H1 (cell line): ENCODE data around the gene MAP3K1. TPM values are rescaled to one million over a fixed set of nuclear protein-coding genes. Genes with fewer than 3 reads are reported as not detected.

Experiments used
- CTCF ChIA-PET: fragments of 300-600 bp; sonication (Branson Sonifier 250); formaldehyde crosslinking; loops from one replicate; lab custom pipeline; 2021; ENCODE audit not compliant: partially characterized antibody; lab: Charles Lee
- POLR2A ChIA-PET: fragments of 300-600 bp; sonication (Branson Sonifier 250); formaldehyde crosslinking; loops from one replicate; lab custom pipeline; 2021; ENCODE audit warnings: inconsistent platforms; ENCODE audit not compliant: partially characterized antibody; lab: Charles Lee
- DNase-seq, 2 experiments: peaks; one replicate each; pipeline versions ENCODE4 v3.0.0 to v3.0.0-alpha.2; 2010 to 2022; ENCODE audit warnings: low spot score in 2 of 2, low read depth in 1 of 2, mixed read lengths in 1 of 2
- FAIRE-seq: peaks from 2 replicates; lab custom pipeline; 2011; peaks lifted over from hg19 to GRCh38; lab: Jason Lieb, UNC
- H2AFZ ChIP-seq: 2 replicates; pipeline ENCODE4 v1.8.1; 2012; ENCODE audit warnings: low read length, inconsistent platforms
- H2AK5ac ChIP-seq: 2 replicates; pipeline ENCODE4 v1.6.1; 2013; ENCODE audit warnings: low read depth, low read length
- H2BK120ac ChIP-seq: replicated peaks from 2 replicates; pipeline ENCODE3; 2013; ENCODE audit warnings: low read depth, low read length, inconsistent platforms
- H2BK12ac ChIP-seq: 2 replicates; pipeline ENCODE4 v1.6.1; 2013; ENCODE audit warnings: low read depth, low read length
- H2BK15ac ChIP-seq: 2 replicates; pipeline ENCODE4 v1.6.1; 2013; ENCODE audit warnings: low read length
- H2BK20ac ChIP-seq: 2 replicates; pipeline ENCODE4 v1.6.1; 2013; ENCODE audit warnings: low read length
- H2BK5ac ChIP-seq: 2 replicates; pipeline ENCODE4 v1.6.1; 2013; ENCODE audit warnings: low read depth, low read length
- H3K14ac ChIP-seq: 2 replicates; pipeline ENCODE4 v1.6.1; 2013; ENCODE audit warnings: inconsistent platforms; ENCODE audit not compliant: insufficient read length
- H3K18ac ChIP-seq: 2 replicates; pipeline ENCODE4 v1.6.1; 2013; ENCODE audit warnings: low read length; ENCODE audit errors: extremely low read depth
- H3K23ac ChIP-seq: 2 replicates; pipeline ENCODE4 v1.6.1; 2013; ENCODE audit warnings: inconsistent platforms; ENCODE audit not compliant: insufficient read length
- H3K23me2 ChIP-seq: 2 replicates; pipeline ENCODE4 v1.6.1; 2013; ENCODE audit warnings: low read depth, low read length
- H3K27ac ChIP-seq: 2 replicates; pipeline ENCODE4 v1.6.1; 2011; ENCODE audit warnings: low read depth, low read length, inconsistent platforms
- H3K27me3 ChIP-seq, 4 experiments: replicated peaks in 1 of 4; 1 replicate in 1 of 4; 2 replicates in 3 of 4; pipeline versions ENCODE4 v1.6.1 to v1.8.1; 2011 to 2013; ENCODE audit warnings: low read length in 3 of 4, mild to moderate bottlenecking in 3 of 4, inconsistent platforms in 2 of 4, mixed read lengths in 2 of 4, moderate library complexity in 1 of 4; ENCODE audit not compliant: control insufficient read depth in 3 of 4, insufficient read depth in 3 of 4; ENCODE audit errors: extremely low read depth in 1 of 4
- H3K36me3 ChIP-seq, 4 experiments: 2 replicates each; pipeline versions ENCODE4 v1.6.1 to v1.8.1; 2011 to 2013; ENCODE audit warnings: mild to moderate bottlenecking in 4 of 4, low read length in 3 of 4, moderate library complexity in 2 of 4, control low read depth in 1 of 4, inconsistent platforms in 1 of 4; ENCODE audit not compliant: insufficient read depth in 4 of 4, control insufficient read depth in 2 of 4
- H3K4ac ChIP-seq: replicated peaks from 2 replicates; pipeline ENCODE3; 2013; ENCODE audit warnings: low read length, low read depth, mixed read lengths, inconsistent platforms; ENCODE audit not compliant: insufficient read length
- H3K4me1 ChIP-seq, 4 experiments: replicated peaks in 1 of 4; 1 replicate in 1 of 4; 2 replicates in 3 of 4; pipeline versions ENCODE4 v1.6.1 to v1.8.1; 2011 to 2013; ENCODE audit warnings: low read length in 3 of 4, inconsistent platforms in 2 of 4, mixed read lengths in 1 of 4; ENCODE audit not compliant: insufficient read depth in 4 of 4, control insufficient read depth in 3 of 4
- H3K4me2 ChIP-seq, 2 experiments: 2 replicates each; pipeline versions ENCODE4 v1.6.1 to v1.8.1; 2011 to 2013; ENCODE audit warnings: low read depth in 2 of 2, low read length in 2 of 2, control low read depth in 1 of 2, inconsistent platforms in 1 of 2, mild to moderate bottlenecking in 1 of 2; ENCODE audit not compliant: insufficient read depth in 1 of 2
- H3K4me3 ChIP-seq, 4 experiments: fragments of 200-600, 300-600 bp in 1 of 4; sonication (generic), shearing (Covaris generic), sonication (Bioruptor Twin) in 1 of 4; 2 replicates each; pipeline versions ENCODE4 v1.5.1 to v1.8.1; 2011 to 2016; ENCODE audit warnings: low read length in 4 of 4, low read depth in 3 of 4, control low read depth in 2 of 4, inconsistent platforms in 2 of 4, mild to moderate bottlenecking in 2 of 4, mixed read lengths in 1 of 4, moderate library complexity in 1 of 4; ENCODE audit not compliant: insufficient read depth in 2 of 4; ENCODE audit errors: extremely low read depth in 1 of 4
- H3K56ac ChIP-seq: replicated peaks from 2 replicates; pipeline ENCODE3; 2013; ENCODE audit warnings: low read depth, mild to moderate bottlenecking, mixed read lengths, low read length, inconsistent platforms; ENCODE audit not compliant: insufficient read length
- H3K79me1 ChIP-seq: 2 replicates; pipeline ENCODE4 v1.6.1; 2013; ENCODE audit warnings: low read depth, low read length, control low read depth
- H3K79me2 ChIP-seq, 2 experiments: 2 replicates each; pipeline versions ENCODE4 v1.6.1 to v1.8.1; 2012 to 2013; ENCODE audit warnings: low read length in 2 of 2, mild to moderate bottlenecking in 2 of 2, inconsistent platforms in 1 of 2; ENCODE audit not compliant: insufficient read depth in 2 of 2, control insufficient read depth in 1 of 2
- H3K9ac ChIP-seq, 4 experiments: replicated peaks in 1 of 4; 1 replicate in 1 of 4; 2 replicates in 3 of 4; pipeline versions ENCODE4 v1.6.1 to v1.8.1; 2011 to 2013; ENCODE audit warnings: low read depth in 3 of 4, low read length in 3 of 4, control low read depth in 2 of 4, mild to moderate bottlenecking in 2 of 4, moderate library complexity in 2 of 4, inconsistent platforms in 1 of 4; ENCODE audit errors: extremely low read depth in 1 of 4
- H3K9me3 ChIP-seq, 2 experiments: 2 replicates each; pipeline versions ENCODE4 v1.6.1 to v1.8.1; 2012 to 2013; ENCODE audit warnings: mild to moderate bottlenecking in 2 of 2, moderate library complexity in 2 of 2, control low read depth in 1 of 2, inconsistent platforms in 1 of 2, low read depth in 1 of 2, low read length in 1 of 2, mixed read lengths in 1 of 2; ENCODE audit not compliant: insufficient read depth in 2 of 2
- H4K20me1 ChIP-seq, 2 experiments: replicated peaks in 1 of 2; 2 replicates each; pipeline versions ENCODE3 to v1.8.1; 2011 to 2013; ENCODE audit warnings: inconsistent platforms in 2 of 2, low read length in 2 of 2, mild to moderate bottlenecking in 1 of 2; ENCODE audit not compliant: insufficient read depth in 2 of 2, control insufficient read depth in 1 of 2
- H4K5ac ChIP-seq: 2 replicates; pipeline ENCODE4 v1.6.1; 2013; ENCODE audit warnings: low read length, low read depth, mixed read lengths, inconsistent platforms; ENCODE audit not compliant: insufficient read length
- H4K8ac ChIP-seq: 2 replicates; pipeline ENCODE4 v1.8.0; 2013; ENCODE audit warnings: mild to moderate bottlenecking, moderate library complexity, low read length, inconsistent platforms; ENCODE audit not compliant: insufficient read depth; ENCODE audit errors: extremely low read depth
- H4K91ac ChIP-seq: replicated peaks from 2 replicates; pipeline ENCODE3; 2013; ENCODE audit warnings: low read length, mixed read lengths, inconsistent platforms; ENCODE audit not compliant: insufficient read length
- ASH2L ChIP-seq: fragments of 200-600, 300-600 bp; sonication (generic); IDR thresholded peaks from one replicate; pipeline ENCODE4 v1.7.1; 2017; ENCODE audit warnings: low read length
- CTBP2 ChIP-seq: IDR thresholded peaks from 2 replicates; pipeline ENCODE4 v1.7.0; 2011; ENCODE audit warnings: borderline replicate concordance, mild to moderate bottlenecking, moderate library complexity, mixed read lengths, low read length; ENCODE audit not compliant: insufficient read depth, insufficient read length
- CTCF ChIP-seq, 3 experiments: IDR thresholded peaks; 1 replicate in 2 of 3; 2 replicates in 1 of 3; pipeline versions ENCODE4 v1.5.1 to v1.6.1; 2011; ENCODE audit warnings: low read length in 3 of 3, mild to moderate bottlenecking in 3 of 3, inconsistent platforms in 2 of 3, low read depth in 1 of 3, moderate library complexity in 1 of 3; ENCODE audit not compliant: insufficient read depth in 1 of 3; ENCODE audit errors: control extremely low read depth in 1 of 3
- EGR1 ChIP-seq: IDR thresholded peaks from 2 replicates; pipeline ENCODE4 v1.6.1; 2011; ENCODE audit warnings: low read depth, low read length, borderline replicate concordance
- GTF2F1 ChIP-seq: IDR thresholded peaks from 2 replicates; pipeline ENCODE4 v1.6.1; 2012; ENCODE audit warnings: low read depth, low read length, improper control_type of control experiment, borderline replicate concordance
- MAFK ChIP-seq: IDR thresholded peaks from 2 replicates; pipeline ENCODE4 v1.6.1; 2012; ENCODE audit warnings: low read depth, mild to moderate bottlenecking, improper control_type of control experiment, low read length
- RXRA ChIP-seq: IDR thresholded peaks from 2 replicates; pipeline ENCODE4 v1.6.1; 2011; ENCODE audit warnings: low read depth, mild to moderate bottlenecking, low read length, moderate library complexity; ENCODE audit not compliant: insufficient read depth
- SAP30 ChIP-seq: fragments of 300-600 bp; sonication (generic); IDR thresholded peaks from 2 replicates; pipeline ENCODE4 v1.7.1; 2012; ENCODE audit warnings: low read length, moderate library complexity, mild to moderate bottlenecking, inconsistent platforms; ENCODE audit not compliant: insufficient read depth, insufficient replicate concordance
- TAF1 ChIP-seq: IDR thresholded peaks from 2 replicates; pipeline ENCODE4 v1.6.1; 2011; ENCODE audit warnings: mild to moderate bottlenecking, low read depth, low read length
- TAF7 ChIP-seq: optimal IDR thresholded peaks from 2 replicates; pipeline ENCODE3; 2011; ENCODE audit warnings: low read depth, mild to moderate bottlenecking, inconsistent platforms, low read length, moderate library complexity, borderline replicate concordance
- WGBS, 2 experiments: shearing (Covaris generic) in 1 of 2; methylation state at CpG; one replicate each; pipeline versions ENCODE4 v1.1.6 to v1.1.7; 2013 to 2015; ENCODE audit warnings: low lambda C conversion rate in 2 of 2, mixed read lengths in 2 of 2, inconsistent platforms in 1 of 2, low coverage in 1 of 2, missing lambda C conversion rate in 1 of 2; ENCODE audit not compliant: insufficient replicate concordance in 2 of 2, insufficient coverage in 1 of 2, insufficient read length in 1 of 2; ENCODE audit errors: extremely low coverage in 1 of 2, missing lambda C conversion rate in 1 of 2; 5-methylcytosine and 5-hydroxymethylcytosine counted together
- polyA plus RNA-seq, 7 experiments: library from polyadenylated mRNA; depleted of rRNA in 3 of 7; stranded (reverse) in 5 of 7; unstranded in 2 of 7; fragments of >200 nt in 5 of 7; fragments of 200-250 nt in 2 of 7; gene quantifications; 1 replicate in 5 of 7; 2 replicates in 1 of 7; 4 replicates in 1 of 7; pipeline versions ENCODE4 v1.2.1 to v1.2.3, GENCODE V29; 2011 to 2013; ENCODE audit warnings: missing spikeins in 2 of 7, mixed read lengths in 2 of 7
- total RNA-seq: library from RNA; stranded (reverse); fragmentation: NEBNext Ultra II Directional; extraction: Animal tissue kit (Norgen Biotek cat#: 25700); gene quantifications from 2 replicates; pipeline ENCODE4 v1.2.1, GENCODE V29; 2021

MAP3K1 gene
- total and polyA plus RNA-seq, 2 of the 8 experiments (the other 6 are each of a cell fraction or from before 2014, with no cell fraction given): 3.9 to 11.8 TPM

- Histone ChIP-seq H2BK20ac (no peak overlapping the region), H3K79me1 (no peaks in the 10 kb centered on the region), H3K4ac (no peak overlapping the region), H3K23me2 (no peaks in the 10 kb centered on the region), H2AFZ (no peak overlapping the region), H3K79me2 (0 out of 4 replicates have a peak, but pooled peaks cover 0 to 9% of the 10 kb centered on the region in 2 experiments), H3K36me3 (no peaks in the 10 kb centered on the region; a peak in 2 of 8 replicates), H3K9ac (no peak overlapping the region), H4K91ac (no peak overlapping the region), H2BK12ac (no peak overlapping the region), H4K5ac (no peak overlapping the region), H3K27ac (no peak overlapping the region), H3K4me2 (no peak overlapping the region), H3K14ac (no peak overlapping the region), H2BK5ac (no peak overlapping the region), H3K4me3 (no peak overlapping the region), H4K20me1 (no peaks in the 10 kb centered on the region), H4K8ac (no peak overlapping the region), H2AK5ac (no peak overlapping the region), H3K18ac (no peak overlapping the region), H2BK15ac (no peak overlapping the region), H3K56ac (no peak overlapping the region), H3K4me1 (no peaks in the 10 kb centered on the region), H3K27me3 (peaks cover 0 to 1% (median 0%) of the 10 kb centered on the region in 4 experiments; a peak in 1 of 7 replicates), H3K9me3 (no peaks in the 10 kb centered on the region), H3K23ac (no peak overlapping the region), H2BK120ac (no peak overlapping the region)
- FAIRE-seq (no peak), DNase-seq (no peak)
- 85% methylated on average over 2 of the region's 2 CpGs; no CpG with 5 or more reads in 1 of the 2 experiments for WGBS, 2 experiments
- CTCF ChIA-PET: interaction anchor here (0.8 to 1.8 kb wide), 3 partner anchors 14 to 595 kb away, joined by 3 to 8 read pairs (median 5); no protein-coding TSS in a partner anchor
- POLR2A ChIA-PET: no interaction called here
- TF ChIP-seq MAFK: no peak
- no peak for TF ChIP-seq ASH2L
- no peak for TF ChIP-seq TAF7
- no peak for TF ChIP-seq GTF2F1
- TF ChIP-seq RXRA: no peak
- TF ChIP-seq CTBP2: no peak
- TF ChIP-seq TAF1: no peak
- TF ChIP-seq CTCF (IDR thresholded peaks at IDR 0.05; ENCODE audit: control extremely low read depth in 1 of 3, insufficient read depth in 1 of 3, low read depth in 1 of 3, low read length in 3 of 3): no peak
- no peak for TF ChIP-seq EGR1
- no peak for TF ChIP-seq SAP30
Measured at GRCh38 chr5:56858777-56859442, 43.6 kb downstream of the MAP3K1 start.
